Ovary (tissue), 9 donors: ENCODE results near the gene CADPS. TPM values are rescaled to one million over a fixed set of nuclear protein-coding genes. Genes with fewer than 3 reads are reported as not detected.

Experiments used
- DNase-seq, 5 donors: peaks; one replicate each; pipeline ENCODE4 v3.0.0-alpha.2; 2019 to 2020
- H3K27ac ChIP-seq, 2 donors: fragments of 200-600 bp; one replicate each; pipeline versions ENCODE4 v1.5.1 to v1.8.0; 2019 to 2022
- H3K27me3 ChIP-seq: fragments of 200-600 bp; one replicate; pipeline ENCODE4 v1.8.0; 2022
- H3K36me3 ChIP-seq: fragments of 200-600 bp; sonication (generic); one replicate; pipeline ENCODE4 v1.5.1; 2019
- H3K4me1 ChIP-seq: one replicate; pipeline ENCODE4 v1.8.1; 2013; ENCODE audit warnings: mild to moderate bottlenecking, moderate library complexity; ENCODE audit not compliant: insufficient read depth
- H3K4me3 ChIP-seq: fragments of 200-600 bp; sonication (generic); one replicate; pipeline ENCODE4 v1.5.1; 2017
- H3K9me3 ChIP-seq, 2 donors: fragments of 200-600 bp in 1 of 2; sonication (generic) in 1 of 2; one replicate each; pipeline versions ENCODE4 v1.5.1 to v1.8.1; 2013 to 2019; ENCODE audit warnings: mild to moderate bottlenecking in 1 of 2, moderate library complexity in 1 of 2
- EP300 ChIP-seq: sonication (generic); formaldehyde crosslinking; IDR thresholded peaks from one replicate; pipeline ENCODE4 v1.6.1; 2017; ENCODE audit warnings: antibody characterized with exemption
- POLR2A ChIP-seq: fragments of 450-650 bp; IDR thresholded peaks from one replicate; pipeline ENCODE4 v1.6.1; 2017; ENCODE audit warnings: antibody characterized with exemption, mild to moderate bottlenecking, moderate library complexity
- WGBS, 3 donors: extraction: QIAGEN DNeasy Blood & Tissue Kit in 1 of 3; methylation state at CpG; one replicate each; pipeline versions ENCODE4 v1.1.5 to v1.1.7; 2013 to 2017; 5-methylcytosine and 5-hydroxymethylcytosine counted together
- intact Hi-C, 4 donors: fragments of 100-400 bp; cut with DNase I; formaldehyde crosslinking; loops; one replicate each; pipeline versions ENCODE4 v1.11.0 to v1.15.1; 2022 to 2023
- polyA plus RNA-seq, 2 donors: library from polyadenylated mRNA; stranded (reverse); fragments of 200-250 nt in 1 of 2; fragments of 350-450 nt in 1 of 2; fragmentation: Illumina TruSeq in 1 of 2; extraction: RNeasy Lipid Tissue Mini Kit (QIAGEN cat#74804) in 1 of 2; gene quantifications; one replicate each; pipeline ENCODE4 v1.2.3, GENCODE V29; 2013 to 2014
- total RNA-seq, 7 donors: library from RNA; depleted of rRNA in 2 of 7; stranded (reverse); fragments of >200 nt in 2 of 7; fragmentation: NEBNext Ultra II Directional in 3 of 7; extraction: Animal tissue kit (Norgen Biotek cat#: 25700) in 3 of 7; gene quantifications; one replicate each; pipeline versions ENCODE4 v1.1.0 to v1.2.4, GENCODE V29; 2016 to 2023
- TF ChIP-seq, protein P1 (sequence below), 3 donors: fragments of 450-650 bp in 2 of 3; fragments of 200-600 bp in 1 of 3; IDR thresholded peaks; one replicate each; pipeline versions ENCODE4 v1.5.1 to v1.8.0; 2016 to 2022; ENCODE audit warnings: antibody characterized with exemption in 3 of 3, mild to moderate bottlenecking in 1 of 3
- donor health status: DM: no; HTN: no; CAD: no; lungs with moderate emphysema.
- donor health status: DM: no; HTN: no; CAD: no.
- donor health status: Bipolar disorder and iron deficiency.
- donor health status: DM: yes; HTN: yes; CAD: no.
- donor health status: DM: no; HTN: no; CAD: no.
- donor health status: DM: yes; HTN: yes; CAD: no.

CADPS gene
- total and polyA plus RNA-seq, 9 donors, result 0.90 to 6.8 (median 2.8) TPM

DNA sequence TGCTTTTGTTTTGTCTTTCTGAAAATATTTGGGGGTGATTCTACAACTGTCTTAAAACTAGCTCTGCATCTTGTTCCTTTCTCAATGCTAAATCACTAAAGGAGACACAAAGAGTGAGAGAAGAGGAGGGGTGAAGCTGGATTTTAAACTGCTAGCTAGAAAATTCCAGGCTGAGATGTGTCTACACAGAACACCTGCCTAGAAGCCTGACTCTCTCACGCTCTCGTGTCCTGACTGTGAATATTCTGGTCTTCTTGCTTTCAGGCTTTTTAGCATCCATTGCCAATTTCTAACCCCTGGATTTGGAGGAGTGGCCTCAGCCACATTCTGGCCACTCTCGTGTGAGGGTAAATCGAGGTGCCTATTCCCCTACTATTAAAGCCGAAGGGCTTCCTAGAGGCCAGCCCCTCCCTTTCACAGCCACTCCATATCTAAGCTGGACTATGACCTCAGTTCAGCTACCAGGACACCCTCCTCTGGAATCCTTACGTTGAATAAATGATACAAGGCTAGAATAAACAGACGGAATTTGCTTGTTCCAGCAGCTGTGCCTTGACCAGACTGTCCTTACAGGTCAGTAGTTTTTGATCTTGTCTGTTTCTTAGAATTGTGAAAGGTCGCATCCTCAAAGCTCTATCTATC, 353.6 kb downstream of the CADPS start:
- Histone ChIP-seq H3K4me1 (no peaks in the 10 kb centered on the region), H3K27me3 (no peaks in the 10 kb centered on the region), H3K36me3 (no peaks in the 10 kb centered on the region), H3K27ac (no peak overlapping the region), H3K4me3 (no peak overlapping the region), H3K9me3 (no peaks in the 10 kb centered on the region)
- intact Hi-C loops, result no loop called here
- 81 to 88% (median 83%) methylated on average over 8 of the region's 8 CpGs for whole genome bisulfite sequencing, 3 donors
- DNase-seq, result no peak
- TF ChIP-seq, protein P1, sequence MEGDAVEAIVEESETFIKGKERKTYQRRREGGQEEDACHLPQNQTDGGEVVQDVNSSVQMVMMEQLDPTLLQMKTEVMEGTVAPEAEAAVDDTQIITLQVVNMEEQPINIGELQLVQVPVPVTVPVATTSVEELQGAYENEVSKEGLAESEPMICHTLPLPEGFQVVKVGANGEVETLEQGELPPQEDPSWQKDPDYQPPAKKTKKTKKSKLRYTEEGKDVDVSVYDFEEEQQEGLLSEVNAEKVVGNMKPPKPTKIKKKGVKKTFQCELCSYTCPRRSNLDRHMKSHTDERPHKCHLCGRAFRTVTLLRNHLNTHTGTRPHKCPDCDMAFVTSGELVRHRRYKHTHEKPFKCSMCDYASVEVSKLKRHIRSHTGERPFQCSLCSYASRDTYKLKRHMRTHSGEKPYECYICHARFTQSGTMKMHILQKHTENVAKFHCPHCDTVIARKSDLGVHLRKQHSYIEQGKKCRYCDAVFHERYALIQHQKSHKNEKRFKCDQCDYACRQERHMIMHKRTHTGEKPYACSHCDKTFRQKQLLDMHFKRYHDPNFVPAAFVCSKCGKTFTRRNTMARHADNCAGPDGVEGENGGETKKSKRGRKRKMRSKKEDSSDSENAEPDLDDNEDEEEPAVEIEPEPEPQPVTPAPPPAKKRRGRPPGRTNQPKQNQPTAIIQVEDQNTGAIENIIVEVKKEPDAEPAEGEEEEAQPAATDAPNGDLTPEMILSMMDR (IDR thresholded peaks at IDR 0.05), result no peak
- TF ChIP-seq EP300, result no peak
- TF ChIP-seq POLR2A, result no peak

DNA sequence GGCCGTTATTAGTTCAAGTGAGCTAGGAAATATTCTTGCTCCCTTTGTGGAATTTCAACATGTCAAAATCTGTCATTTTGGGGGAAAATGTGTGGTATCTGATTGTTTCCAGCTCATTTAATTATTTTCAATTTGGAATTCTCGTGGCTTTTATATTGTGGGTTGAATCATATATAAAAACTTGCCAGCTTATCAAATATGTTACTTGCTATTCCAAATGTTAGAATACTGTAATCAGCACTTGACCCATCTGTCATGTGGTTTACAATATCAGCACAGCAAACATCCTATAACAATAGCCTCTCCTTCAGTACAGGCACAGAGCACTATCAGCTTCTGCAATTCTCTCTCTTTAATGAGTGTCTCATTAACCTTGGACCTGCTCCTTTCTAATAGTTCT, 371.7 kb downstream of the CADPS start:
- peaks cover 1% of the 10 kb centered on the region for H3K4me1 ChIP-seq
- H3K27me3 ChIP-seq, result no peaks in the 10 kb centered on the region
- no peak overlapping the region for H3K4me3 ChIP-seq
- intact Hi-C loops, result no loop called here
- WGBS, 3 donors, result 49 to 57% (median 55%) methylated on average over 2 of the region's 2 CpGs
- TF ChIP-seq EP300 (no peak), POLR2A (no peak)
- TF ChIP-seq, protein P1 (IDR thresholded peaks at IDR 0.05), result no peak
- no peaks in the 10 kb centered on the region for H3K36me3 ChIP-seq
- DNase-seq, result no peak
- H3K27ac ChIP-seq, result no peak overlapping the region
- no peaks in the 10 kb centered on the region for H3K9me3 ChIP-seq

DNA sequence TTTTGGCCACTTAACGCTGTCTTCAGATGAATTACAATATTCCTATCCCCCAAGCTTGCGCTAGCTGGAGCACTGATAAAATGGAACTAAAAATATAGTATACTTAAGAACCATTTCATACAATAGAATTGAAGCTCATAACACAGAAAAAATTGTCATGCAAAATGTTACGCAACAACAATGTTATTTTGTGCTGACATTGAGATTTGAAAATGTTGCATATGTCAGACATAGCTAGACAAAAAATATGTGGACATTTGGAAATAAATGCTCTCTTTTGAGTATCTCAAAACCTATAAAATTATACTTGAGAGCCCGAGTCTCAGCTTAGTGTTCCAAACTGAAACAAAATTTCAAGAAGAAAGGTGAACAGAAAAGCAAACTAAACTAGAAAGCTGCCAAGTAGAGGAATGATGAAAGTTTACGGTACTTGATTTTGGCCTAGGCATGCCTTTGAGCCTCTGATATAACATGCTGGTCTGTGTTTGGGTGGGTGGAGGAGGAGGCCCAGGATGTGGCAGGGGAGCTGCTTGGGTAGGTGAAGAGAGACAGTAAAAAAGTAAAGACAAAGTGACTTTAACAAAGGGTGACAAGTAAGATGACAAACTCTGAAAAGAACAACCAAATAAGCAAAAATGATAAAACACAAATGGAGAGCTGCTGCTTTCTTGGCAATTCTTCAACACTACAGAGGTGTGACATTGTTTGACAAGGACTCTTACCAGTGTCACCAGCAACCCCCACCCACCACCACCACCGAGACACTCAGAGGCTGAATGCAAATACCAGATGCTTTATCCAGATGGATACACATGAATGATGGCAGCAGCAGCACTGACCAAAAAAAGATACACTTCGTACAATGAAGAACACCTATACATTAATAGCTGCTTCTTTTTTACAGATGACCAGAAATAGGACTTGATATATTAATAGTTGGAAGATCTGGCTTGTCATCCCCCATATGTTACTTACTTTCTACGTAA, 372.6 kb downstream of the CADPS start:
- TF ChIP-seq, protein P1 (IDR thresholded peaks at IDR 0.05), result no peak
- Histone ChIP-seq H3K9me3 (no peaks in the 10 kb centered on the region), H3K4me1 (peaks cover 1% of the 10 kb centered on the region), H3K27ac (no peak overlapping the region), H3K4me3 (no peak overlapping the region), H3K27me3 (no peaks in the 10 kb centered on the region), H3K36me3 (no peaks in the 10 kb centered on the region)
- 40 to 47% (median 44%) methylated on average over 8 of the region's 8 CpGs for WGBS, 3 donors
- intact Hi-C loops, result no loop called here
- DNase-seq, result no peak

DNA sequence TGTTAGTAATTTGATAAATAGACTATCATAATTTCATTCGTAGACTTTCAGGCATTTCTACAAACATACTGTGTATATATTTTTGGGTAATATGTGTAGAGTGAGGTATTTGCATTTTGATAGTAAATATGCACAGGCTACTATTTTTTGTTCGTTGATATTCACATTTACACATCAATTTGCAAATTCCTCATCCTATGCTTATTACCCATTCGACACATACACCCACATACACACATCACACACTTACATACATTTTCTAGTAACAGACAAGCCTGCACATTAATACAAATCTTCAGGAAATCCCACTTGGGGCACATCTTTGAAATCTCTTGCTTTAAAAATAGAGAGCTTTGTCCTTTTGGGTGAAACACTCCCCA, 373.9 kb downstream of the CADPS start:
- intact Hi-C loops, result no loop called here
- TF ChIP-seq EP300, result no peak
- TF ChIP-seq, protein P1 (IDR thresholded peaks at IDR 0.05), result no peak
- no peak for TF ChIP-seq POLR2A
- 85 to 91% (median 88%) methylated on average over 3 of the region's 3 CpGs for WGBS, 3 donors
- Histone ChIP-seq H3K4me1 (no peaks in the 10 kb centered on the region), H3K27me3 (no peaks in the 10 kb centered on the region), H3K27ac (no peak overlapping the region), H3K36me3 (no peaks in the 10 kb centered on the region), H3K4me3 (no peak overlapping the region), H3K9me3 (no peaks in the 10 kb centered on the region)
- DNase-seq, result no peak
